Erythroblast (primary cell): ENCODE measurements around the gene PCBP3.

Source experiments
- GATA1 ChIP-seq: IDR thresholded peaks from 2 replicates; pipeline ENCODE4 v1.6.1; 2011; ENCODE audit warnings: low read depth, mild to moderate bottlenecking, control low read depth, low read length, moderate library complexity
- POLR2A ChIP-seq: IDR thresholded peaks from 2 replicates; pipeline ENCODE4 v1.6.1; 2011; ENCODE audit warnings: mild to moderate bottlenecking, low read length

DNA sequence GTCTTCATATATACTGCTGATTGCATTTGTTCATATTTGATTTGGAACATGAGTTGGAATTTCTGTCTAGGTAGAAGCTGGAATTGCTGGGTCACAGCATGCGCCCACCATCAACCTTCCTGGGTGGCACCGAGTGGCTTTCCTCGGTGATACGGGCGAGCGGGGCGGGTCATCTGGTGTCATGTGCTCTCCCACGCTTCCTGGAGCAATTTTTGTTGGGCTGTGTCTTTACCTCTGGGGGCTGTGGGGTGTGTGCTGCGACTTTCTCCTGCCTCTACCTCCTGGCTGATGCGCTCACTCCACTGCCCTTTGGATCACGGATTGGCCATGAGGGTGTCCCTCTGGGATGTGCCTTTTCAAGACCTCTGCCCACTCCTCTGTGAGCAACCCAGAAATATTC, 229.4 kb downstream of the PCBP3 start:
- no peak for TF ChIP-seq GATA1
- no peak for TF ChIP-seq POLR2A
